GM10847 (cell line): ENCODE measurements around the gene UNC79.

ENCODE experiments used
- POLR2A ChIP-seq: IDR thresholded peaks from 2 replicates; pipeline ENCODE4 v1.6.1; 2011; ENCODE audit not compliant: insufficient read length; ENCODE audit errors: extremely low read depth

UNC79 gene

GRCh38 chr14:93430315-93431035 is at the start of gene UNC79:
Gene UNC79, plus strand, starts transcription at chr14:93430939. Its CDS starts 91 bp downstream, at chr14:93431030.
- no peak for TF ChIP-seq POLR2A

GRCh38 chr14:93381644-93382043 is 49.1 kb upstream of the UNC79 start:
- no peak for TF ChIP-seq POLR2A

- TF ChIP-seq POLR2A: no peak
Measured at GRCh38 chr14:93395231-93395630, 35.5 kb upstream of the UNC79 start.

- TF ChIP-seq POLR2A: no peak
Measured at GRCh38 chr14:93396456-93396855, 34.3 kb upstream of the UNC79 start.

GRCh38 chr14:93398491-93398890 is 32.2 kb upstream of the UNC79 start:
- no peak for TF ChIP-seq POLR2A

- TF ChIP-seq POLR2A: no peak
Measured at GRCh38 chr14:93402951-93403350, 27.8 kb upstream of the UNC79 start.

- TF ChIP-seq POLR2A: no peak
Measured at GRCh38 chr14:93410021-93410420, 20.7 kb upstream of the UNC79 start.

GRCh38 chr14:93410893-93411292 is 19.8 kb upstream of the UNC79 start:
- TF ChIP-seq POLR2A: no peak

GRCh38 chr14:93426750-93427149 is 4.0 kb upstream of the UNC79 start:
- TF ChIP-seq POLR2A: no peak

- TF ChIP-seq POLR2A: no peak
Measured at GRCh38 chr14:93431036-93431670, 414 bp downstream of the UNC79 start.

GRCh38 chr14:93454224-93454623 is 23.5 kb downstream of the UNC79 start:
- TF ChIP-seq POLR2A: no peak

- TF ChIP-seq POLR2A: no peak
Measured at GRCh38 chr14:93456356-93456755, 25.6 kb downstream of the UNC79 start.

GRCh38 chr14:93458234-93458633 is 27.5 kb downstream of the UNC79 start:
- TF ChIP-seq POLR2A: no peak

- TF ChIP-seq POLR2A: no peak
Measured at GRCh38 chr14:93462479-93462878, 31.7 kb downstream of the UNC79 start.

- no peak for TF ChIP-seq POLR2A
Measured at GRCh38 chr14:93464271-93464670, 33.5 kb downstream of the UNC79 start.

GRCh38 chr14:93475471-93475870 is 44.7 kb downstream of the UNC79 start:
- TF ChIP-seq POLR2A: no peak

- TF ChIP-seq POLR2A: no peak
Measured at GRCh38 chr14:93476305-93476704, 45.6 kb downstream of the UNC79 start.
